GM21825 (cell line): ENCODE measurements around the gene ARHGAP8.
"Not testable (repeated sequence)": the region's sequence is repeated elsewhere in the genome, so short reads cannot be mapped to it uniquely, and the experiment has no call there.

ENCODE experiments used
- ATAC-seq: cut with Tn5 transposase; IDR thresholded peaks from one replicate; pipeline ENCODE4 v1.9.1; 2021; ENCODE audit warnings: mild to moderate bottlenecking, moderate library complexity; ENCODE audit not compliant: unreplicated experiment

Gene ARHGAP8

GRCh38 chr22:44848791-44849420, 96.5 kb downstream of the ARHGAP8 start:
- no peak for ATAC-seq

GRCh38 chr22:44850946-44851345, 98.6 kb downstream of the ARHGAP8 start:
- no peak for ATAC-seq

GRCh38 chr22:44854641-44855040, 102.3 kb downstream of the ARHGAP8 start:
- ATAC-seq, result not testable (repeated sequence)

- no peak for ATAC-seq
Observed at GRCh38 chr22:44855855-44856254, 103.5 kb downstream of the ARHGAP8 start.

GRCh38 chr22:44858819-44859218, 106.4 kb downstream of the ARHGAP8 start:
- not testable (repeated sequence) for ATAC-seq

- ATAC-seq, result no peak
Observed at GRCh38 chr22:44859641-44860040, 107.3 kb downstream of the ARHGAP8 start.

GRCh38 chr22:44860311-44860710, 107.9 kb downstream of the ARHGAP8 start:
- ATAC-seq, result no peak

GRCh38 chr22:44861245-44861644, 108.9 kb downstream of the ARHGAP8 start:
- ATAC-seq, result no peak

- ATAC-seq, result no peak
Observed at GRCh38 chr22:44862281-44862680, 109.9 kb downstream of the ARHGAP8 start.

- ATAC-seq, result no peak
Observed at GRCh38 chr22:44862981-44863860, 110.8 kb downstream of the ARHGAP8 start.

GRCh38 chr22:44865193-44866057, 113.0 kb downstream of the ARHGAP8 start:
- no peak for ATAC-seq

GRCh38 chr22:44869196-44869595, 116.8 kb downstream of the ARHGAP8 start:
- ATAC-seq, result no peak

GRCh38 chr22:44870021-44870420, 117.6 kb downstream of the ARHGAP8 start:
- no peak for ATAC-seq

GRCh38 chr22:44871782-44872181, 119.4 kb downstream of the ARHGAP8 start:
- ATAC-seq, result no peak

- no peak for ATAC-seq
Observed at GRCh38 chr22:44876921-44877320, 124.5 kb downstream of the ARHGAP8 start.

- no peak for ATAC-seq
Observed at GRCh38 chr22:44878483-44879300, 126.3 kb downstream of the ARHGAP8 start.

GRCh38 chr22:44879301-44879680, 126.9 kb downstream of the ARHGAP8 start:
- ATAC-seq, result no peak

- ATAC-seq, result no peak
Observed at GRCh38 chr22:44880610-44881290, 128.4 kb downstream of the ARHGAP8 start.

GRCh38 chr22:44881624-44882023, 129.2 kb downstream of the ARHGAP8 start:
- ATAC-seq, result no peak
